Mesothelial cell of epicardium (in vitro differentiated cells): ENCODE measurements around the gene SUGP1. TPM values are rescaled to one million over a fixed set of nuclear protein-coding genes. Genes with fewer than 3 reads are reported as not detected.

Experiments used
- DNase-seq, 2 experiments: peaks; one replicate each; pipeline ENCODE4 v3.0.0; 2021; ENCODE audit warnings: low spot score in 2 of 2; ENCODE audit not compliant: unreplicated experiment in 2 of 2
- H3K27ac Mint-ChIP-seq: 2 replicates; pipeline ENCODE4 v1.8.0; 2021; ENCODE audit warnings: mixed read lengths
- H3K27me3 Mint-ChIP-seq: 2 replicates; pipeline ENCODE4 v1.8.0; 2021; ENCODE audit warnings: low read depth, mixed read lengths
- H3K36me3 Mint-ChIP-seq: 2 replicates; pipeline ENCODE4 v1.8.0; 2021; ENCODE audit warnings: mixed read lengths
- H3K4me1 Mint-ChIP-seq: 2 replicates; pipeline ENCODE4 v1.8.0; 2021; ENCODE audit warnings: mixed read lengths
- H3K4me3 Mint-ChIP-seq: 2 replicates; pipeline ENCODE4 v1.8.0; 2021; ENCODE audit warnings: mild to moderate bottlenecking, moderate library complexity, mixed read lengths
- H3K9me3 Mint-ChIP-seq: 2 replicates; pipeline ENCODE4 v1.8.0; 2021; ENCODE audit warnings: mixed read lengths
- CTCF ChIP-seq: fragments of 200-600 bp; sonication (generic); IDR thresholded peaks from one replicate; pipeline ENCODE4 v1.5.0; 2021; ENCODE audit warnings: antibody characterized with exemption; ENCODE audit not compliant: unreplicated experiment
- total RNA-seq: library from RNA; stranded (reverse); gene quantifications from 3 replicates; pipeline ENCODE4 v1.2.1, GENCODE V29; 2021

Gene SUGP1
- total RNA-seq, 1 donor from 2014 or later: 77.2 TPM

- Mint-ChIP-seq H3K36me3 (peaks cover 9% of the 10 kb centered on the region), H3K27ac (no peak overlapping the region), H3K27me3 (peaks cover 66% of the 10 kb centered on the region), H3K9me3 (no peaks in the 10 kb centered on the region), H3K4me3 (peak overlapping the region; percentile 66), H3K4me1 (peaks cover 7% of the 10 kb centered on the region)
- no peak for TF ChIP-seq CTCF
- DNase-seq: peak; percentile 52 to 53
Measured at GRCh38 chr19:19261350-19262189, 58.7 kb downstream of the SUGP1 start.

GRCh38 chr19:19260417-19261214, 59.7 kb downstream of the SUGP1 start:
- no peak for DNase-seq
- no peak for TF ChIP-seq CTCF
- peaks cover 65% of the 10 kb centered on the region for H3K27me3 Mint-ChIP-seq
- peak overlapping the region; percentile 51 for H3K4me3 Mint-ChIP-seq
- H3K36me3 Mint-ChIP-seq: peaks cover 9% of the 10 kb centered on the region
- no peak overlapping the region for H3K27ac Mint-ChIP-seq
- peaks cover 7% of the 10 kb centered on the region for H3K4me1 Mint-ChIP-seq
- no peaks in the 10 kb centered on the region for H3K9me3 Mint-ChIP-seq

- Mint-ChIP-seq H3K4me1 (peaks cover 7% of the 10 kb centered on the region), H3K27me3 (peaks cover 63% of the 10 kb centered on the region), H3K27ac (no peak overlapping the region), H3K9me3 (no peaks in the 10 kb centered on the region), H3K4me3 (no peak overlapping the region), H3K36me3 (peaks cover 9% of the 10 kb centered on the region)
- no peak for TF ChIP-seq CTCF
- DNase-seq: no peak
Measured at GRCh38 chr19:19259741-19260140, 60.6 kb downstream of the SUGP1 start.

- peaks cover 9% of the 10 kb centered on the region for H3K36me3 Mint-ChIP-seq
- H3K4me3 Mint-ChIP-seq: no peak overlapping the region
- DNase-seq: no peak
- H3K27ac Mint-ChIP-seq: no peak overlapping the region
- H3K27me3 Mint-ChIP-seq: peaks cover 58% of the 10 kb centered on the region
- peaks cover 7% of the 10 kb centered on the region for H3K4me1 Mint-ChIP-seq
- no peaks in the 10 kb centered on the region for H3K9me3 Mint-ChIP-seq
- TF ChIP-seq CTCF: no peak
Measured at GRCh38 chr19:19258589-19259338, 61.5 kb downstream of the SUGP1 start.

GRCh38 chr19:19257836-19258588, 62.3 kb downstream of the SUGP1 start:
- Mint-ChIP-seq H3K27me3 (peaks cover 54% of the 10 kb centered on the region), H3K4me3 (no peak overlapping the region), H3K36me3 (peaks cover 9% of the 10 kb centered on the region), H3K27ac (no peak overlapping the region), H3K9me3 (no peaks in the 10 kb centered on the region), H3K4me1 (peaks cover 7% of the 10 kb centered on the region)
- TF ChIP-seq CTCF: no peak
- DNase-seq: no peak
